ENCODE results near the gene FGGY.

DNA sequence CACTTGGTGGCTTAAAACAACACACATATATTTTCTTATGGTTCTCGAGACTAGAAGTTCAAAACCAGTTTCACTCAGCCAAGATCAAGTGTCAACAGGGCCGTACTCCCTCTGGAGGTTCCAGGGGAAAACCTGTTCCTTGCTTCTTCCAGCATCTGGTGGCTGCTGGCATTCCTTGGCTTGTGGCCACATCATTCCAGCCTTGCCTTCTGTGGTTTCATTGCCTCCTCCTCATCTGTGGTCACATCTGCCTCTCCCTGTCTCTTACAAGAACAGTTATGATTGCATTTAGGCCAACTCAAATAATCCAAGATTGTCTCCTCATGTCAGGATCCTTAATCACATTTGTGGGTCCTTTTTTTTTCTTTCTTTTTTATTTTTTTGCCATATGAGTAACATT is 277.2 kb downstream of the FGGY start:
- TF ChIP-seq, protein P1, sequence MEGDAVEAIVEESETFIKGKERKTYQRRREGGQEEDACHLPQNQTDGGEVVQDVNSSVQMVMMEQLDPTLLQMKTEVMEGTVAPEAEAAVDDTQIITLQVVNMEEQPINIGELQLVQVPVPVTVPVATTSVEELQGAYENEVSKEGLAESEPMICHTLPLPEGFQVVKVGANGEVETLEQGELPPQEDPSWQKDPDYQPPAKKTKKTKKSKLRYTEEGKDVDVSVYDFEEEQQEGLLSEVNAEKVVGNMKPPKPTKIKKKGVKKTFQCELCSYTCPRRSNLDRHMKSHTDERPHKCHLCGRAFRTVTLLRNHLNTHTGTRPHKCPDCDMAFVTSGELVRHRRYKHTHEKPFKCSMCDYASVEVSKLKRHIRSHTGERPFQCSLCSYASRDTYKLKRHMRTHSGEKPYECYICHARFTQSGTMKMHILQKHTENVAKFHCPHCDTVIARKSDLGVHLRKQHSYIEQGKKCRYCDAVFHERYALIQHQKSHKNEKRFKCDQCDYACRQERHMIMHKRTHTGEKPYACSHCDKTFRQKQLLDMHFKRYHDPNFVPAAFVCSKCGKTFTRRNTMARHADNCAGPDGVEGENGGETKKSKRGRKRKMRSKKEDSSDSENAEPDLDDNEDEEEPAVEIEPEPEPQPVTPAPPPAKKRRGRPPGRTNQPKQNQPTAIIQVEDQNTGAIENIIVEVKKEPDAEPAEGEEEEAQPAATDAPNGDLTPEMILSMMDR (IDR thresholded peaks at IDR 0.05; ENCODE audit: low read depth, low read length, missing input control): no peak
- TF ChIP-seq EGR1 (IDR thresholded peaks at IDR 0.05; ENCODE audit: low read depth in 2 of 2) (no peak), RAD21 (IDR thresholded peaks at IDR 0.05) (no peak), JUND (IDR thresholded peaks at IDR 0.05) (no peak)
- TF ChIP-seq, protein P2, sequence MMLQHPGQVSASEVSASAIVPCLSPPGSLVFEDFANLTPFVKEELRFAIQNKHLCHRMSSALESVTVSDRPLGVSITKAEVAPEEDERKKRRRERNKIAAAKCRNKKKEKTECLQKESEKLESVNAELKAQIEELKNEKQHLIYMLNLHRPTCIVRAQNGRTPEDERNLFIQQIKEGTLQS (IDR thresholded peaks at IDR 0.05): no peak
- TF ChIP-seq, protein P3, sequence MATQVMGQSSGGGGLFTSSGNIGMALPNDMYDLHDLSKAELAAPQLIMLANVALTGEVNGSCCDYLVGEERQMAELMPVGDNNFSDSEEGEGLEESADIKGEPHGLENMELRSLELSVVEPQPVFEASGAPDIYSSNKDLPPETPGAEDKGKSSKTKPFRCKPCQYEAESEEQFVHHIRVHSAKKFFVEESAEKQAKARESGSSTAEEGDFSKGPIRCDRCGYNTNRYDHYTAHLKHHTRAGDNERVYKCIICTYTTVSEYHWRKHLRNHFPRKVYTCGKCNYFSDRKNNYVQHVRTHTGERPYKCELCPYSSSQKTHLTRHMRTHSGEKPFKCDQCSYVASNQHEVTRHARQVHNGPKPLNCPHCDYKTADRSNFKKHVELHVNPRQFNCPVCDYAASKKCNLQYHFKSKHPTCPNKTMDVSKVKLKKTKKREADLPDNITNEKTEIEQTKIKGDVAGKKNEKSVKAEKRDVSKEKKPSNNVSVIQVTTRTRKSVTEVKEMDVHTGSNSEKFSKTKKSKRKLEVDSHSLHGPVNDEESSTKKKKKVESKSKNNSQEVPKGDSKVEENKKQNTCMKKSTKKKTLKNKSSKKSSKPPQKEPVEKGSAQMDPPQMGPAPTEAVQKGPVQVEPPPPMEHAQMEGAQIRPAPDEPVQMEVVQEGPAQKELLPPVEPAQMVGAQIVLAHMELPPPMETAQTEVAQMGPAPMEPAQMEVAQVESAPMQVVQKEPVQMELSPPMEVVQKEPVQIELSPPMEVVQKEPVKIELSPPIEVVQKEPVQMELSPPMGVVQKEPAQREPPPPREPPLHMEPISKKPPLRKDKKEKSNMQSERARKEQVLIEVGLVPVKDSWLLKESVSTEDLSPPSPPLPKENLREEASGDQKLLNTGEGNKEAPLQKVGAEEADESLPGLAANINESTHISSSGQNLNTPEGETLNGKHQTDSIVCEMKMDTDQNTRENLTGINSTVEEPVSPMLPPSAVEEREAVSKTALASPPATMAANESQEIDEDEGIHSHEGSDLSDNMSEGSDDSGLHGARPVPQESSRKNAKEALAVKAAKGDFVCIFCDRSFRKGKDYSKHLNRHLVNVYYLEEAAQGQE (IDR thresholded peaks at IDR 0.05): no peak

All from liver (tissue), 3 donors.